ENCODE results near the gene BARX2.

Gene BARX2

DNA sequence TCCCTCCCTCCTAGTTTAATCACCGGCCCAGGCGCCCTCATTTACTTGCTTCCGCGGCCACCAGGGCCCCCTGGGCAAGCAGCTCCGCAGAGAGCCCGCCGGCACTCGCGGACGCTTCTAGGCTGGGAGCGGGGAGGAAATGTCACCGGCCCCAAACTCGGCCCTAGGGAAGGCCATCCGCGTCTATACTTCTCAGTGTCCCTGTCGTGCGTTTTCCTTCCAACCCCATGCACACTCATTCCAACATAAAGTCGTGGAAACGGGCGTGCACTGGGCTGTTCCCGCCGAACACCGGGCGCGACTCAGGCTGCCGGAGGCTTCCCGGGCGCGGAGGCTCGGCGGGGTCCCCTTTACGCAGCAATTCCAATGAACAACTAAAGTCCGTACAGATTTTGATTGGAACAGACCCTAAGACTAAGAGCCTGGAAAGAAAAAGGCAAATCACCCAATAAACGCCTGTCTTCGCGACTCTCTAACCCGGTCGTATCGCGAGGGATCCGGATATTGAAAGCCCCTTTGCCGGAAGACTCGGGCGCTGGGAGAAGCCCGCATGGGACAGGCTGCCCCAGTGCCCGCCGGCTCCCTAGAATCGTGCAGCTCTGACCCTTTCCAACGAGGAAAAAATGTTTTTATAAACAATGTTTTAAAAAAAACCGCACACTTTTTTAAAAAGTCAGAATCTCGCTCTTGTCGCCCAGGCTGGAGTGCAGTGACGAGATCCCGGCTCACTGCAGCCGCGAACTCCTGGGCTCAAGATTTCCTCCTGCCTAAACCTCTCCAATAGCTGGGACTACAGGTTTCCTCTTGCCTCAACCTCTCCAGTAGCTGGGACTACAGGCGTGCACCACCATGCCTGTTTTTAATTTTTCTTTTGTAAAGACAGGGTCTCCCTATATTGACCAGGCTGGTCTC, 1.3 kb upstream of the BARX2 start:
- DNase-seq = no peak

DNA sequence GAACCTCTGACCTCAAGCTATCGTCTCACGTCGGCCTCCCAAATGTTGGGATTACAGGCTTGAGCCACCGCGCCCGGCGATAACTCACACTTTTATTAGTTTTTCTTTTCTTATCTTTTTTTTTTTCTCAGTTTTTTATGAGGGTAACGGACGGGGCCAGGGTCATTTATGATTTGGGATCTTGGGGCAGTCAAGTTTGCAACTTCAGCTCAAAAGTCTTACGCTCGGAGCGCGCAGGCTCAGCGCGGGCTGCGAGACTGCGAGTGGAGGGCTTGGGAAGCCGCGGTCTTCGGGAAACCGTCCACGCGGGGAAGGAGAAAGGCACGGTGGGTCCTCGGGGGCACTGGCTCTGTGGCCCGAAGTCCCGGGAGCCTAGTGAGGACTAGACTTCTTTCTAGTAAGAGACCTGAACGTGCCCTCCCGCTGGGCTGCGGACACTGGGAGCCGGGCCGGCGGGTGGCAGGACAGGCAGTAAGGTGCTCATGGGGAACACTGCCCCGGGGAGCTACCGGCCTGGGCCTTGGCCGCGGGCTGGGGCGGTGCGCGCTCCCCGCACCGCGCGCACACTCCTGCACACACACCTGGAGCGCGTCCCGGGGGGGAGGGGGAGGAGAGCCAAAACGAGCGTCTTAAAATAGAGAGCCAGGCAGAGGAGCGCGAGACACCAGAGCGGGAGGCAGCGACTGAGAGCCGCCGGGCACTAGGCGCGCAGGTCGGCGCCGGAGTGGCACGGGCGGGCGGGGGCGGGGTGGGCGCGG, 476 bp upstream of the BARX2 start:
- no peak for DNase-seq

DNA sequence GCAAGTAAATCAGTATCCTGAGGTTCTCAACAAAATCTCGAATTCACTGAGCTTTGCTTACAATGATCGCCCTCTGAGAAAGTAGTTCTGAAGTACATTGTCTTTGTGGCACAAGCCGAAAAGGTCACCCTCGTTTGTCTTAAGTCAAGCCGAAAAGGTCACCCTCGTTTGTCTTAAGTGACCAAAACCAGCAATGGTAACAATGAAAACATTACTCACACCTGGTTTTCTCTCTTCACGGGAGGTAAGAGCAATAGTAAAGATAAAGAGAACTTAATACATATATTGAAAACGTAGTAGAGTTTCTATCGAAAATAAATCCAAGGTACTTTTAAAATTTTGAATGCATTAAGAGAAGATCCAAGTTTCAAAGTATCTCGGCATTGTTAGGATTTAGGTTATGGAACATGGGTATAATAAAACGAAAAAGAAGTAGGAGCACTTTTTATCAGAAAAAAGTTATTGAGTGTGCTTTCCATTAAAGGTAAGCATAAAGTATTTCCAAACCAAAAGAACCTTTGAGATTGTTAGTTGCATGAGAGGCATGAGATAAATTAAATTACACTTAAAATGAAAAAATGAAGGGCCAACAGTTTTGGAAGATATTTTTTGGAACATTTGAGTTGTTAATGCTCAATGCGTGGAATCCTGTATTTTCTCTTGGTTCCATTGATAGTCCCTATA, 1.2 kb downstream of the BARX2 start:
- no peak for DNase-seq

DNA sequence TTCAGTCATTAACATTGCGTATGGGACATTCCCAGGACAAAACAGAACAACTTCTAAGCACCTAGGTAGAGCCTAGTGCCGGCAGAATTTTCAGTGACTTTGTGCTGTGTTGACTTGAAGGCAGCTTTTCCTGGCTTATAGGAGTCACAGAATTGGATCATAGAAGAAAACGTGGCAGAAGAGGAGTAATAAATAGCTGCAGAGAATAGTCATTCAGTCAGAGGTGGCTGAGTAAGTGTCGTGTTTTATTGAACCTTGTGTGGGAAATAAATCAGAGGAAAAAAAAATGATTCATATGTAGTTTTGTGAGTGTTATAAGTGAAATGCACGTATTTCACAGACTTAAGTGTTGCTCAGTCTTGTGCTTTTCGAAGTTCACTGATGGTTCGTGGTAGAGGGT, 2.1 kb downstream of the BARX2 start:
- DNase-seq = no peak

DNA sequence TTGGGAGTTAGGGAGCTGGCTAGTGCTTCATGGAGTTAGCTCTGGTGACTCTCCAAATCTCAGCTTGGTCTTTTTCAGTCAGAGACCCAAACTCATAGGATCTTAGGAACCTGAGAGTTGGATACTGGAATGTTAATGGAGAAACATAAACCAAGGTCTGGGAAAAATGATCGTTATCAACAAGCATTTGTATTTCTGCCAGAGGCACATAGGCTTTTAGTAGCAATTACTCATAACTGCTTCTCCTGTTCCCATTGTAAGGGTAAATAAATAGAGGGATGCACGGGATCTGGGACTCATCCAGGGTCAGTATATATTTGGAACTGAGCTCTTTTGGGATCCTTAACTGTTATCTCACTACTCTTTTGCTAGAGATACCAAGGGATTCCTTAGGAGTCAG, 4.8 kb downstream of the BARX2 start:
- no peak for DNase-seq

DNA sequence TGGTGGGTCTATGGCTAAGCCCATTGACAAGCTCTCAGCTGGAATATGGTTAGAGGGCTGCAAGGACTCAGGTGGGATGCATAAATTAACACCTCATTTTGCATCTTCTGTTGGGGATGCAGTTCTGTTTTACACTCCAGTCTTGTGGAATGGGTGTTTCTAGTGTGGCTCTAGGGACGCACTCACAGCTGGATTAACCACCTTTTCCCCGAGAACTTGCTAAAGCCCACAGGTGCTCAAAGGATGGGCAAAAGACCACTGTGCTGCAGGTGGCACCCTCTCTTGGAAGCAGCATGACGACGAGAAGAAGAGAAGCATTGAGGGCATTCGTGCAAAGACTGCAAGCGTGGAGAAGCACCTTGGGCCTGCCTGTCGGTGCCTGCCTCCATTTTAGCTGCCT, 6.9 kb downstream of the BARX2 start:
- DNase-seq = no peak

DNA sequence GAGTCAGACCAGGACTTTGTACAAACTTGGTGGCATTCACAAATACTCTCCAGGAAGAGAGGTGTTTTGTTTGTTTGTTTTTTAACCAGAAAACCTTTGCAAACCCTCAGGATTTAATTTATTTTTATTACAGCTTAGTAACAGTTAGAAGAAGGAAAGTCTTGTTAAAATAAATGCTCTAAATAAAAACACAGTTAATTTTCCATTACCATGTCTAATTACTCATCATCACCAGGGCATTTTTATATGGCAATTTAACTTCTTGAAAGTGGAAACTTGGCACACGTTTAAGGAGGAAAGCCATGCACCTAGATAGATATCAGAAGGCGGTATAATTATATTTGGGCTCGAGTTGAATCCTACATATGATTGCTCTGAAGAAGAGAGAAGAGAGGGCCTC, 7.4 kb downstream of the BARX2 start:
- no peak for DNase-seq

DNA sequence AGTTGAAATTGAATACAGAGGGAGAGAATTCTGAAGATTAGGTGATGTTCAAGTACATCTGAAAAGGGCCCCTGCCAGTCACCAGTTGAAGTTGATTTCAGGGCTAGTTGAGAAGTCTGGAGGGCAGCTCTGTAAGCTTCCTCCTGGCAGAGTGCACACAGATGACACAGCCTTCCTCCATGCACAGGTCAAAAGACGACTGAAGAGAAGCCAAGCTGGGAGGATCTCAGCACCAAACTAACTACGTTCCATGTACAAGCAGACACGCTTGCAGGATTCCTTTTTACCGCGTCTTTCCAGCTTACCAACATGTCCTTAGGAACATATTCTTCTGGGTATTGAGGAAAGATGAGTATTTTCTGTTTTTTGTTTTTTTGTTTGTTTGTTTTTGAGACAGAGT, 7.9 kb downstream of the BARX2 start:
- DNase-seq = no peak

DNA sequence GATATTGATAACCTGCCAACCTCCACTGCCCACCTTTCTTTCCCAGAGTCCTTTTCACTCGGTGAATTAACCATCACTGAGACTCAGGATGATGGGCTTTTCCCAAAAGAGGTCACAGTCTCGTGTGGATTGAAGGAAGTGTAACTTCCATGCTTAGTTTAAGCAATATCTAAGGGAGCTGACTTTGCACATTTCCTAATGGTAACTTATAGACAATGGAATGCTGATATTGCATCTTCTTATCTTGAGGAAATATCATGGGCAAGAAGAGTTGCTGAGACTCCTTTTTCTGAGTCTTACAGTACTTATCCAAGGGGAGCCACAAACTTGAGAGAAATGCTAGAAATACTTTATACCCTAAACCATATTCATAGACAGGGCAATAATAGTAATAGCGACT, 8.8 kb downstream of the BARX2 start:
- DNase-seq = no peak

DNA sequence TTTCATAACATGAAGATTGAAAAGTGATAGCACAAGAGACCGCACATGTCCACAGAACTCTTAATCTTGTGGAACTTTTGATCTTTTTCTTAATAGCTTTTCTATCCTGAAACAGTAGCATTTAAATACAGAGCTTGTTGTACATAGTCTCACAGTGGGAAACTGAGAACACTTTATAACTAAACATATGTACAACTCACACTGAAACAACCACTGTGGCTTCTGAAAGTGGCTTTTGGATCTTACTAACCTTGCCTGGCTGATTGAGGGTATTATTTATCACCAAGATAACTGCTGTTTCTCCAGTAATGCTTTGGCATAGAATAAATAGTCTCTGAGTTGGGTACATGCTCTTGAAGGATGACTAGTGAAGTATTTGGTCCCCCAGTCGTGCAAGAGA, 10.2 kb downstream of the BARX2 start:
- DNase-seq = no peak

DNA sequence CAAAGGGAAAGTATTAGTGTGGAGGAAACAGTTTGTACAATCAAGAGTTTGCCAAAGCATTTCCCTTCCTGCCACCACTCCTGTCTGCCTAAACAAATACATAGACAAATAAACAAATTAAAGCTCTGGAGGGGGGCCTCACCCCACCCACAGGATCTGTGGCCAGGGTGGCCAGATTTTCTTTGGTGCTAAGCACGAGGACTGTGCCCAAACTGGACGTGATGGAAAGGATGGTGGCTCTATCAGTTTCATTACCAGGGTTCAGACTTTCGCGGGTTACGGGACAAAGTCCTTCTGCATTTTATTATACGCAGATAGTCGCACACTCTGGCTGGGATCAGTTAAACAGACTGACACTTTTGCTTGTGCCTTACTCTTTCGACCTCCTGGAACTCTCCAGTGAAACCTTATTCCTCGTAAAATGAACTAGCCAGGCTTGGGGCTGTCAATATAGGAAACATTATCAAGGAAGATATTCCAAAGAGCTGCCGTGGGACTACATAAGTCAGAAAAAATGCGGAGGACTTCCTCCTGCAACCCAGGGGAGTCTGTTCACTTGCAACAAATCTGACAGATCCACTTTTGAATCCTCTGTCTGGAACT, 11.2 kb downstream of the BARX2 start:
- no peak for DNase-seq

DNA sequence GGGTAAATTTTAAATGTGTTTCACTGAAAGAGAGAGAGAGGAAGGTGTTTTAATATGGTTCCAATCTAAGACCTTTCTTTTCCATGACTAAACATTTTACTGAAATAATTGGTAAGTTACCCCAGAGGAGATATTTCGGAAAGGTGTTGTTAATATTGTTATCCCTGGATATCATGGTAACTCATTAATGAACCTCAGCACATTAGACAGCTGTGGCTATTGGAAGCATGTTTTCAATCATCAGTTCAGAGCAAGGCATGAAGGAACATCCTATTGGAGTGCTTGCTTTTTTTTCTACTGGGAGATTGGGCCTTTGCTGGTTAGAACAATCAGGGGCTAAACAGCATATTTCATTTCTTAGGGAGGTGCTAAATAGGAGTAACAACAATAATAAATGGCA, 11.8 kb downstream of the BARX2 start:
- DNase-seq = no peak

DNA sequence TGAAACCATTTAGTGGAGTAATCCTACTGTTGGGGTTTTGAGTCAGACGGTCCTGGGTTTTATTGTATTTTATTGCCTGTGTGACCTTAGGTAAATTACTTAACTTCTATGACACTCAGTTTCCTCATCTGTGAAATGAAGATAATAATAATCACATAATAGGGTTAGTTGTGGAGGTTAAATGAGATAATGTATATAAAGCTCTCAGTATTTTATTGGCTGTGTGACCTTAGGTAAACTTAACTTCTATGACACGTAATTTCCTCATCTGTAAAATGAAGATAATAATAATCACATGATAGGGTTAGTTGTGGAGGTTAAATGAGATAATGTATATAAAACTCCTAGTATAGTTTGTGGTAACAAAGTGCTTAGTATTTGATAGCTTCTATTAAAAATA, 13.2 kb downstream of the BARX2 start:
- no peak for DNase-seq

DNA sequence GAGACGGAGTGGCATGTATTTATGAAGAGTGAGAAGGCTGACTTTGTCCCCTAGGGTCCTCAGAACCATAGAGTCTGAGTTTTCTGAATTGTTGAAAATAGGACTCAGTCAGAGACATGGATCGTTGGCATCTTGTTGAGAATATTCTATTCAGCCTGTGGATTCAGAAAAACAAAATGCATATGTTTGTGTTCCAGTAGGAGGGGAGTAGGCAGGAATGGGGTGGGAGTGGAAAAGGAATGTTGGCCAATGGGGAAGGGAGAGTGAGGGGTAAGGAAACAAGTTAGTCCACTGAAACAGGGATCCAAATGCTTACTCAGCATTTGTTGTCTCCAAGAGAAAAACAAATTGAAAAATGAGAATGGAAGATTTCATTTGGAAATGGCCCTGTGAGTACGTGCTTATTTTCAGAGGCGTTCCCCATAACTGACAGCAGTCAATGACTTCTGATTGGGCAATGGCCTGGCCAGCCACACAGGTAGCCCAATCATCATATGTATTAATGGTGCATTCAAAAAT, 14.7 kb downstream of the BARX2 start:
- DNase-seq = no peak

DNA sequence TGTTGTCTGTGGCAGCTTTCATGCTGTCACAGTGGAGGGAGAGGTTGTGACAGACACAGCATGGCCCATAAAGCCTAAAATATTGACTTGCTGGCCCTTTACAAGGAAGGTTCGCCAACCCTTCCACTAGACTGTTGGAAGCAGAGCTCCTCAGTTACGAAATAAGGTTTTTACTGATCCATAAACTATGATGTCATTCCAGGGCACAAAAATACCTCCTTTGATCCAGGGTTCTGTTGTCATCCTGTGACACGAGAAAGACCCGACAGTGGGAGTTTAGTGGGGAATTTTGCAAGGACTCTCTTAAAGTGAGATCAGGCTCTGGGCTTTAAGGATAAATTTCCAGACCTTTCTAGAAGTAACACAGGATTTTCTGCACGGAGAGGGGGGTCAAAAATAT, 15.7 kb downstream of the BARX2 start:
- no peak for DNase-seq

DNA sequence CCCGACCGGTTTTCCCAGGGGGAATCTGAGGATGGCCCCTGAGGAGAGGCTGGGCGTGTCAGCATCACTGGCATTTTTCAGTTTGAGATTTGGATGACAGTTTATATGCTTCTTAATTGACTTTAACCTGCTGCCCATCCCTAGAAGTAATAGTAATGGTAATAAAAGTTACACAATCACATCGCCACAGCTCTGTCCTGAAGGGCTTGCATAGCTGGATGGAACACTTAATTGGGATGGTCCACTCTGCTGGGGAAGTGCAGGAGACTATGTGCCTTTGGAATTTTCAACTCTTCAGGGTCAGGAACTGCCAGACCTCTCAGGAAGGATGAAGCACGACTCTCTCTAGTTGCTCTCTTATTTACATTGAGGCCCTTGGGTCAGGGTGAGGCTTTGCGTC, 16.2 kb downstream of the BARX2 start:
- DNase-seq = no peak

DNA sequence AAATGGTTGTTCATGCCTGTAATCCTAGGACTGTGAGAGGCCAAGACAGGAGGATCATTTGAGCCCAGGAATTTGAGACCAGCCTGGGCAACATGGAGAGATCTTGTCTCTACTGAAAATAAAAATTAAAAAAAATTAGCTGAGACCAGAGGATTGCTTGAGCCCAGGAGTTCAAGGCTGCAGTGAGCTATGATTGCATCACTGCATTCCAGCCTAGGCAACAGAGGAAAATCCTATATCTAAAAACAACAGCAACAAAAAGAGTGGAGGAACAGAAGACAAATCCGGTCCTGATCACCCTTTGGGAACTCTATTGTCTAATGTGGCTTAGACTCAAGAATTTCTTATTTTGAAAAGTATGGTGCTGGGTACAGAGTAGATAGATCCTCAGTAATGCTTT, 17.3 kb downstream of the BARX2 start:
- DNase-seq = no peak

DNA sequence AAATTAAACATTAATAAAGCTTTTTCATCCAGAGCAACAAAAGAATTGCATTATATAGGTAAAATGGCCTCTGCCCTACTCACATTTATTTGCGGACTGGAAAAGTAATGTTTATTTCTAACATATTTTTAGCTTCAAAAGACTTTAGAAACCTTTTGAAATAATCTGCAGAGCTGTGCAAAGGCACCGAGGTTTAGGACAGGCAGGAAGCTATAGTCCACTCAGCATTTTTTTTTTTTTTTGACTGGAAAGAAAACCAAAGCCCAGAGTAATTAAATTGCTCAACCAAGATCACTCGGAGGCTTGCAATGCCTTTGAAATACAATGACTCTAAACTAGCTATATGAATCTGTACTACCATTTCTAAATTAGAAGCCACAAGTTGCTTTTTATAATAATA, 19.1 kb downstream of the BARX2 start:
- no peak for DNase-seq

DNA sequence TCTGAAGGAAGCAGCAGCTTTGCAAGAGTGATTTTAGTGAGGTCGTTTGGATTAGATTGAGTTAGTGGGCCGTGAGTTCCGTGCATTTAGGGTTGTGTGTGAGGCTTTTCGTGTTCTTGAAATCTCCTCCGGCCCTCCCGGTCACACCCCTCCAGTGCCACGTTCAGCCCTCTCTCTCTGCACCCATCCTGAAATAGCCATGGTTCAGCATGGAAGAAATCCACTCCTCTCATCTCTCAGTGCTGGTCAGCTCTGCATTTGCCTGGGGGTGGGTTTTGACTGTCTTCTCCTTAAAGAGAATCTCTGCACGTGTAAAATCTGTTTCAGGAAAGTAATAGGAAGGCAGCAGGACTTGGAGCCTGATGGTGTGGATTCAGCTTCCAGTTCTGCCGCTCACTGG, 19.8 kb downstream of the BARX2 start:
- DNase-seq = no peak

DNA sequence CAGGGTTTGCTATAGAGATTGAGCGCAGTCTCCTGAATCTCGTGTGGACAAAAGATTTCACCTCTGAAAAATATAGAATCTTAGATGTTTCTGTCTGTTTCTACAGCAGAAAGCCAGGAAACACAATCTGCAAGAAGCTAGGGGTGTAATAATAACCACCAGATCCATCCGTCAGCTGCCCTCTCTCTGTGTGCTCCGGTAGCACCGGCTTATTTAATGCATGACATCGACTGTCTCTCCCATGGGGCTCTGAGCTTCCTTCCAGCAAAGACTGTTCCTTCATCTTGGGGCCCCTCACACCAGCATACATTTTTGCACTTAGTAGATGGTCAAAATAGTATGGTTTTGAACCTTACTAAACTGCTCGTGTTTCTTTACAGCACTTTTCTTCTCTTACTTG, 20.2 kb downstream of the BARX2 start:
- no peak for DNase-seq

DNA sequence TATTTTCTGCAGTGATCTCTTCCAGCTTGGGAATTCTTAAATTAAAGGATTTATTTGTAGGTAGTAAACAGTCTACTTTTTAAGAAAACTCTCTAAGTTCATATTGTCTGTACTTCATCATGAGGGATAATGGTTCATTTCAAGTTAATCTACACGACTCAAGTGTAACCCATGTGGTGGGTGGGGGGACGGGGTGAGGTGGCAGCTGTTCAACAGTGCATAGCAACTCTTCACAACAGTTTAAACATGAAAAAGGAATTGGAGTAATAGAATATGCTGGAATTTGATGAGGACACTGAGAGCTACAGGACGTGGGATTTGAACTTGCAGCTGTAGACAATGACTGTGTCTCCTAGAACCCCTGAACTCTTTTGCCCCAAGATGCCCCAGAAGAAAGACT, 20.8 kb downstream of the BARX2 start:
- DNase-seq = no peak

DNA sequence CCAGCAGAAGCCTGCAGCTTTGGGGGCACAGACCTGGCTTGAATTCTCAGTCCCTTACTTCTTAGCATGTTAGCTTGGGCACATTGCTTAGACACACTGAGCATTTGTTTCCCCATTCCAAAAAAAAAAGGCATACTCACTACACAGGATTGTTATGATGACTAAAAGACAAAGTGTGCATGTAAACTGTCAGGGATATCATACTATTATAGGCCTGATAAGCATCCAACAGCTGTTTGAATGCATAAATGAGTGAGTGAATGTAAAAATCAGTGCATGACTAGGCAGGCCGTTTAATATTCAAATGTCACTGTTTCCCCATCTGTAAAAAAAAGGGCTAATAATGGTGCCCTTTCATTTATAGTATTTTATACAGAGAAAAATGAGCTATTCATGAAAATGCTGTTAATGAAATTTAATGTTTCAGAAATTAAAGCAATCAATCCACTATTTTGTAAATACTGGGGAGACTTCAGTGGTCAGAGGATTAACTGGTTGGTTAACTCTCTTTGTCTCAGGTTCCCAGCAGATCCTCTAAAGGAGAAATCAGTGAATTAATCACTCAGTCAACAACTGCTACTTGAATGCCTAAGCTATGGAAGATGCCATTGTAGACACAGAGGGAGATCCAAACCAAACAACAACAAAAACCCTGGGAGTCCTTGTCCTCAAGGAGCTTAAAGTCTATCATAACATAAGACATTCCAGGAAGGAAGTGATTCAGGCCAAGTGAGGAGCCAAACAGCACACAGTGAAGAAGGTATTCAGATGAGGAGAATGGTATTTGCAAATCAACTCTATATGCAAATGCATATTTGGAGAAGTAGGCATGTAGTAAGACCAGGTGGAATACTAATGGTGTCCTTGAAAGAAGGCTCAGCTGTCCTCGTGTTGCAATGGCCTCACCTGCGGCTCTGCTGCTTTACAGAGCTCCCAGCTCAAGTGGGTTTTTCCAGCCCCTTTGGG, 26.8 kb downstream of the BARX2 start:
- DNase-seq = no peak
